ENCODE results near the gene CCDC117. TPM values are rescaled to one million over a fixed set of nuclear protein-coding genes. Genes with fewer than 3 reads are reported as not detected.
"Not testable (repeated sequence)": the region's sequence is repeated elsewhere in the genome, so short reads cannot be mapped to it uniquely, and the experiment has no call there.

Gene CCDC117
- total RNA-seq, 1 donor from 2014 or later, result 10.1 TPM

DNA sequence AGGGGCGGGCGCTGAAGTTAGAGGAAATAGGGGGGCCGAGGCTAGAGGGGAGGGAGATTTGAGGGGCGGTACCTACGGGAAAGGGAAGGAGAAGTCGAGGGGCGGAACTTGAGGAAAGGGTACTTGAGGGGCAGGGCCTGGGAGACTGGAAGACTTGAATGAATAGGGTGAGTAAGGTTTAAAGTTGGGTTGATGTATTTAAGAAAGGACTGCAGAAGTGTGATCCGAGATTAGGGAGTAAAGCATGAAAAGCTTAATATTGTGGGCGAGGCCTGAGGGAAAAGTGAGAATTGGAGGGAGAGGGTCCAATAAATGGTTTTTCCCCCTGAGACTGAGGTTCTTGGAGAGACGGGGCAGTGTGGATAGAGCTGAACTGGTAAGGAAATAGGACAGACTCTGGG, 29.9 kb upstream of the CCDC117 start:
- Histone ChIP-seq H3K27ac (replicated peaks) (peak overlapping the region; percentile 100), H3K4me1 (peaks cover 22% of the 10 kb centered on the region), H3K4me3 (peak overlapping the region; percentile 100), H3K9me3 (replicated peaks) (no peaks in the 10 kb centered on the region), H3K36me3 (peaks cover 39% of the 10 kb centered on the region), H3K27me3 (ENCODE audit: low read depth) (no peaks in the 10 kb centered on the region)
- no peak for DNase-seq
- TF ChIP-seq, protein P1, sequence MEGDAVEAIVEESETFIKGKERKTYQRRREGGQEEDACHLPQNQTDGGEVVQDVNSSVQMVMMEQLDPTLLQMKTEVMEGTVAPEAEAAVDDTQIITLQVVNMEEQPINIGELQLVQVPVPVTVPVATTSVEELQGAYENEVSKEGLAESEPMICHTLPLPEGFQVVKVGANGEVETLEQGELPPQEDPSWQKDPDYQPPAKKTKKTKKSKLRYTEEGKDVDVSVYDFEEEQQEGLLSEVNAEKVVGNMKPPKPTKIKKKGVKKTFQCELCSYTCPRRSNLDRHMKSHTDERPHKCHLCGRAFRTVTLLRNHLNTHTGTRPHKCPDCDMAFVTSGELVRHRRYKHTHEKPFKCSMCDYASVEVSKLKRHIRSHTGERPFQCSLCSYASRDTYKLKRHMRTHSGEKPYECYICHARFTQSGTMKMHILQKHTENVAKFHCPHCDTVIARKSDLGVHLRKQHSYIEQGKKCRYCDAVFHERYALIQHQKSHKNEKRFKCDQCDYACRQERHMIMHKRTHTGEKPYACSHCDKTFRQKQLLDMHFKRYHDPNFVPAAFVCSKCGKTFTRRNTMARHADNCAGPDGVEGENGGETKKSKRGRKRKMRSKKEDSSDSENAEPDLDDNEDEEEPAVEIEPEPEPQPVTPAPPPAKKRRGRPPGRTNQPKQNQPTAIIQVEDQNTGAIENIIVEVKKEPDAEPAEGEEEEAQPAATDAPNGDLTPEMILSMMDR (IDR thresholded peaks at IDR 0.05; ENCODE audit: borderline replicate concordance), result no peak
- intact Hi-C loops (cut with micrococcal nuclease), result no loop called here

DNA sequence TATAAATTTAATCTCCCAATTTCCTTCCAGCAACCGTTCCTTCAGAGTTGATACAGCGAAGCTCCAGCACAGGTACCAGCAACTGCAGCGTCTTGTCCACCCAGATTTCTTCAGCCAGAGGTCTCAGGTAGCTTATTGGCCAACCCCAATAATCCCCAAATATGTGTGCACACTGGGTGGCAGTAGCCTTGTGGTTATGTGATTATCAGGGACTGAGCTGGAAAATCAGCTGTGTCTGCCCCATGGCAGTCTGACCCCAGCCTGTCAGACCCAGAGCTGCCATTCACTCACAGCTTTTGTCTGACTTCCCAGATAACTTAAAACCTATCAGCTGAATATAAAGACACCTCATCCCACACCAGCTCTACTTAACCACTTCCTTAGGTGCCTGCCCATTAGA, 28.6 kb upstream of the CCDC117 start:
- intact Hi-C loops (cut with micrococcal nuclease), result no loop called here
- peaks cover 52% of the 10 kb centered on the region for H3K36me3 ChIP-seq

DNA sequence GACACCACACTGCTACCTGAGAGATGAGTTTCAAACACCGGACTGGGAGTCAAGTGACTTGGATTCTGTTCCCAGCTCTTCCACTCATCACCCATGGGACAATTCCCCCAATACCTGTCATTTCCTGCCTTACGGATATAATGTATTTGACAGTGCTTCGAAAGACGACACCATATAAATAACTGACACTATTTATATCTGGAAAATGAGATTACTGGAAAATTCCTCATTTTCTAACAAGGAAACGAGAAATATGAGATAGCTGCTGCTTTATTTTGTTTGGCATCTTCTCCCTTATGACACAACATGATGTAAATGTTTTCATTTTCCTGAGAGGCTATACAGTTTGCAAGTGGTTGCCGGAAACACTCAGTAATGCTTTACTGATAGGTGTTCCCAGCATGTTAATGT, 22.0 kb upstream of the CCDC117 start:
- Histone ChIP-seq H3K9me3 (replicated peaks) (no peaks in the 10 kb centered on the region), H3K4me1 (peaks cover 11% of the 10 kb centered on the region), H3K36me3 (peaks cover 52% of the 10 kb centered on the region), H3K27ac (replicated peaks) (peak overlapping the region; percentile 4), H3K27me3 (ENCODE audit: low read depth) (no peaks in the 10 kb centered on the region), H3K4me3 (no peak overlapping the region)
- intact Hi-C loops (cut with micrococcal nuclease), result no loop called here
- TF ChIP-seq, protein P1 (IDR thresholded peaks at IDR 0.05; ENCODE audit: borderline replicate concordance), result no peak
- DNase-seq, result no peak

More for the DNA sequence above, 28.6 kb upstream of the CCDC117 start:
- Histone ChIP-seq H3K27me3 (ENCODE audit: low read depth) (no peaks in the 10 kb centered on the region), H3K4me3 (no peak overlapping the region), H3K27ac (replicated peaks) (no peak overlapping the region), H3K9me3 (replicated peaks) (no peaks in the 10 kb centered on the region), H3K4me1 (peaks cover 22% of the 10 kb centered on the region)
- no peak for DNase-seq
- TF ChIP-seq, protein P1 (IDR thresholded peaks at IDR 0.05; ENCODE audit: borderline replicate concordance), result no peak

DNA sequence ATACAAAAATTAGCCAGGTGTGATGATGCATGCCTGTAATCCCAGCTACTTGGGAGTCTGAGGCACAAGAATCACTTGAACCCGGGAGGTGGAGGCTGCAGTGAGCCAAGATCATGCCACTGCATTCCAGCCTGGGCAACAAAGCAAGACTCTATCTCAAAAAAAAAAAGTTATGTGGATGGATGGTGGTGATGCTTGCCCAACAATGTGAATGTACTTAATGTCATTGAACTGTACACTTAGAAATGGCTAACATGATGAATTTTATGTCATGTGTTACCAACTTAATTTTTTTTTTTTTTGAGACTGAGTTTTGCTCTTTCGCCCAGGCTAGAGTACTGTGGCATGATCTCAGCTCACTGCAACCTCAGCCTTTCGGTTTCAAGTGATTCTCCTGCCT, 18.0 kb upstream of the CCDC117 start:
- DNase-seq; H3K4me3 ChIP-seq; H3K27ac ChIP-seq (replicated peaks); H3K27me3 ChIP-seq (ENCODE audit: low read depth); intact Hi-C loops (cut with micrococcal nuclease); H3K9me3 ChIP-seq (replicated peaks): not testable (repeated sequence)
- Histone ChIP-seq H3K36me3 (peaks cover 13% of the 10 kb centered on the region), H3K4me1 (peaks cover 11% of the 10 kb centered on the region)

DNA sequence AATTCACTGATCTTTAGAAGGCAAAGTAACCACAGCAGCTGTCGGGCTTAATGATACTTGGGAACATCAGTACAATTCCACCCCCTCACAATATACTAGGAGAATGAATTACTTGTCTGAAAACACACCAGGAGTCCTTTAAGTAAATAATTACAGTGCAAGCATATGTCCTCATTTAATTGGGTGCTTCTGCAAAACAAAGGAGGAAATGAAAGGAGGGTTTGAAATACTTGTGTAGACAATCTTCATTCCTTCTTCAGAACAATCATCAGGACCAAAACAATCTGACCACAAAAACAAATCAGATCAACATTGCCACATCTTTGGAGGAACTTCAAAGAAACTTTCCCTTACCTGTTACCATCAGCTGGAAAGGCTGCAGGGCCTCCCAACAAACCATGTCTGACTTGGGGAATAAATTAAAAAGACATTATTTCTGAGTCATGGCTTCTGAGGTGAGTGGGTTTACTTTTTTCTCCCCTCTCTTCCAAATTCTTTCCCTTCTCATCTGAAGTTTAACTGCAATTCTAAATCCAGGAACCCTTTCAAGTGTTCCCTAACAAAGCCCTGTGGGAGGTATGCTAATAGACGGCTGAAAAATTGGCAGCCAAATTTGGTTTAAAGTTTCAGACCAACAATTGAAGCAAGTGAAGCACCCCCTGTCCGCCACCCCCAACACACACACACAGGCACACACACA, 12.5 kb upstream of the CCDC117 start:
- H3K9me3 ChIP-seq (replicated peaks), result no peaks in the 10 kb centered on the region
- no peaks in the 10 kb centered on the region for H3K36me3 ChIP-seq
- TF ChIP-seq, protein P1 (IDR thresholded peaks at IDR 0.05; ENCODE audit: borderline replicate concordance), result no peak
- no peak overlapping the region for H3K27ac ChIP-seq (replicated peaks)
- H3K4me1 ChIP-seq, result no peaks in the 10 kb centered on the region
- no peak for DNase-seq
- H3K4me3 ChIP-seq, result no peak overlapping the region
- intact Hi-C loops (cut with micrococcal nuclease), result no loop called here
- H3K27me3 ChIP-seq (ENCODE audit: low read depth), result no peaks in the 10 kb centered on the region

DNA sequence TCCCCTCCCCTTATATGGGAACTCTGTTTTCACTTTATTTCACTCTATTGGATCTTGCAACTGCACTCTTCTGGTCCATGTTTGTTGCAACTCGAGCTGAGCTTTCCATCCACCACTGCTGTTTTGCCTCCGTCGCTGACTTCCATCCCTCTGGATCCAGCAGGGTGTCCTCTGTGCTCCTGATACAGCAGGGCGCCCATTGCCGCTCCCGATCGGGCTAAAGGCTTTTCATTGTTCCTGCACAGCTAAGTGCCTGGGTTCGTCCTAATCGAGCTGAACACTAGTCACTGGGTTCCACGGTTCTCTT, 11.1 kb upstream of the CCDC117 start:
- no peaks in the 10 kb centered on the region for H3K36me3 ChIP-seq
- H3K4me1 ChIP-seq, result no peaks in the 10 kb centered on the region
- no peak overlapping the region for H3K27ac ChIP-seq (replicated peaks)
- intact Hi-C loops (cut with micrococcal nuclease), result no loop called here
- no peaks in the 10 kb centered on the region for H3K9me3 ChIP-seq (replicated peaks)
- no peak for DNase-seq
- H3K27me3 ChIP-seq (ENCODE audit: low read depth), result no peaks in the 10 kb centered on the region
- H3K4me3 ChIP-seq, result no peak overlapping the region
- TF ChIP-seq, protein P1 (IDR thresholded peaks at IDR 0.05; ENCODE audit: borderline replicate concordance), result no peak

DNA sequence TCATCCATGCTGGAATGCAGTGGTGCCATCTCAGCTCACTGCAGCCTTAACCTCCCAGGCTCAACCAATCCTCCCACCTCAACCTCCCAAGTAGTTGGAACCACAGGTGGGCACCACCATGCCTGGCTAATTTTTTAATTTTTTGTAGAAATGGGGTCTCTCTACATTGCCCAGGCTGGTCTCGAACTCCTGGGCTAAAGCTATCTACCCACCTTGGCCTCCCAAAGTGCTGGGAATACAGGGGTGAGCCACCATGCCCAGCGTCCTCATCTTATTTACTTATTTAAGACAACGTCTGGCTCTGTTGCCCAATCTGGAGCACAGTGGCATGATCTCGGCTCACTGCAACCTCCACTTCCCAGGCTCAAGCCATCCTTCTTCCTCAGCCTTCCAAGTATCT, 10.5 kb upstream of the CCDC117 start:
- H3K27ac ChIP-seq (replicated peaks); H3K27me3 ChIP-seq (ENCODE audit: low read depth); H3K4me3 ChIP-seq; intact Hi-C loops (cut with micrococcal nuclease); H3K4me1 ChIP-seq; H3K36me3 ChIP-seq; DNase-seq; H3K9me3 ChIP-seq (replicated peaks): not testable (repeated sequence)
